Panc1 (cell line): ENCODE results near the gene ENDOV. TPM values are rescaled to one million over a fixed set of nuclear protein-coding genes. Genes with fewer than 3 reads are reported as not detected.

Experiments used
- ATAC-seq: fragments of 200-7000 bp; cut with Tn5 transposase; 2 replicates; pipeline ENCODE4 v1.9.1; 2020; ENCODE audit warnings: mild to moderate bottlenecking, moderate library complexity
- BruUV-seq: library from RNA; stranded (reverse); fragments of 400-500 nt; replicated peaks from 2 replicates; lab custom pipeline; 2021; lab: Mats Ljungman, UMichigan
- CTCF ChIA-PET: fragments of 300-600 bp; sonication (Branson Sonifier 250); formaldehyde crosslinking; loops from one replicate; lab custom pipeline; 2022; ENCODE audit warnings: antibody characterized with exemption; lab: Charles Lee
- POLR2A ChIA-PET: fragments of 300-600 bp; sonication (Branson Sonifier 250); formaldehyde crosslinking; loops from one replicate; lab custom pipeline; 2022; ENCODE audit warnings: antibody characterized with exemption; lab: Charles Lee
- DNase-seq: peaks from one replicate; pipeline ENCODE4 v3.0.0-alpha.2; 2010; ENCODE audit warnings: low read depth, low spot score
- H3K27ac ChIP-seq: 2 replicates; pipeline ENCODE4 v1.5.1; 2011; ENCODE audit warnings: mild to moderate bottlenecking, low read length, inconsistent platforms
- H3K27me3 ChIP-seq: fragments of 200-500 bp; sonication (Bioruptor generic); 2 replicates; pipeline ENCODE4 v1.6.0; 2014; ENCODE audit warnings: low read length, inconsistent platforms; ENCODE audit not compliant: control insufficient read depth, insufficient read depth
- H3K36me3 ChIP-seq: fragments of 200-500 bp; sonication (Bioruptor generic); 2 replicates; pipeline ENCODE4 v1.5.1; 2014; ENCODE audit warnings: inconsistent platforms, mild to moderate bottlenecking, low read length, moderate library complexity; ENCODE audit not compliant: control insufficient read depth, insufficient read depth
- H3K4me1 ChIP-seq: 2 replicates; pipeline ENCODE4 v1.5.1; 2011; ENCODE audit warnings: inconsistent platforms, mild to moderate bottlenecking, low read length, moderate library complexity; ENCODE audit not compliant: control insufficient read depth, insufficient read depth
- H3K4me3 ChIP-seq, 2 experiments: 2 replicates each; pipeline ENCODE4 v1.5.1; 2011 to 2012; ENCODE audit warnings: low read depth in 2 of 2, low read length in 2 of 2, mild to moderate bottlenecking in 2 of 2, inconsistent platforms in 1 of 2, moderate library complexity in 1 of 2
- H3K9me3 ChIP-seq: fragments of 200-500 bp; sonication (Bioruptor generic); 2 replicates; pipeline ENCODE4 v1.5.1; 2014; ENCODE audit warnings: low read depth, mild to moderate bottlenecking, inconsistent platforms, low read length, moderate library complexity; ENCODE audit not compliant: control insufficient read depth, insufficient read depth
- POLR2AphosphoS5 ChIP-seq: IDR thresholded peaks from 2 replicates; pipeline ENCODE4 v1.6.1; 2012; ENCODE audit warnings: mild to moderate bottlenecking, low read depth, low read length, moderate library complexity
- SIN3A ChIP-seq: IDR thresholded peaks from 2 replicates; pipeline ENCODE4 v1.6.1; 2012; ENCODE audit warnings: low read depth, mild to moderate bottlenecking, low read length, moderate library complexity, borderline replicate concordance; ENCODE audit not compliant: insufficient read depth
- TCF7L2 ChIP-seq: IDR thresholded peaks from 2 replicates; pipeline ENCODE4 v1.6.1; 2011; ENCODE audit warnings: mild to moderate bottlenecking, low read depth, low read length, inconsistent platforms
- in situ Hi-C: cut with HindIII; loops from 2 replicates; pipeline ENCODE4 v1.10.0; 2016; ENCODE audit warnings: low sequenced_read_pairs, low pct_unique_long_range_greater_than_20kb
- intact Hi-C: fragments of 100-400 bp; cut with micrococcal nuclease; formaldehyde crosslinking; loops from one replicate; pipeline ENCODE4 v1.10.0; 2022; ENCODE audit not compliant: unreplicated experiment
- total RNA-seq: library from RNA; stranded (reverse); gene quantifications from one replicate; pipeline ENCODE4 v1.2.1, GENCODE V29; 2021; ENCODE audit not compliant: unreplicated experiment
- TF ChIP-seq, protein P1 (sequence below): fragments of 450-650 bp; IDR thresholded peaks from 2 replicates; pipeline ENCODE4 v1.5.1; 2017; ENCODE audit warnings: mild to moderate bottlenecking
- TF ChIP-seq, protein P2 (sequence below), 2 experiments: IDR thresholded peaks; 2 replicates each; pipeline ENCODE4 v1.6.1; 2011 to 2012; ENCODE audit warnings: low read depth in 2 of 2, control low read depth in 1 of 2, low read length in 1 of 2, mild to moderate bottlenecking in 1 of 2, moderate library complexity in 1 of 2; ENCODE audit not compliant: insufficient read depth in 1 of 2

Gene ENDOV
- total RNA-seq, 1 experiment from 2014 or later = 37.1 TPM

DNA sequence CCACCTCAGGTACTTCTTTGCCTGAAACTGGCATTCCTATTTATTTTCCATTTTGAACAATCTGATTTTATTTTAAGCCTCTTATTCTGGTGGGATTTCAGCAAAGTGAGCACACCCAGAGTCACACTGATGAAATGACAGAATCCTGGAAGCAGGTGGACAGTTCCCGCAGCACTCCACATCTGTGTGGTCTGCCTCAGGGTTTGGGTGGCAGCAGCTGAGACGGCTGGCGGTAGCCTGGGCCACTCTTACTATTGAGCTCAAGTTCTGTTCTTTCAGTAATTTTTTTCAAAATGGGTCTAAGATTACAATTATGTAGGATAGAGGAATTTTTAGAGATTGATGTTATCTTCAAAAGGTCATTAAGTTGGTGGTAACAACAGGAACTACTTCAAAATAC is 32.5 kb upstream of the ENDOV start:
- DNase-seq = no peak
- BruUV-seq = TSS peak; percentile 28
- TF ChIP-seq POLR2AphosphoS5 (no peak), SIN3A (no peak), TCF7L2 (no peak)
- TF ChIP-seq, protein P1, sequence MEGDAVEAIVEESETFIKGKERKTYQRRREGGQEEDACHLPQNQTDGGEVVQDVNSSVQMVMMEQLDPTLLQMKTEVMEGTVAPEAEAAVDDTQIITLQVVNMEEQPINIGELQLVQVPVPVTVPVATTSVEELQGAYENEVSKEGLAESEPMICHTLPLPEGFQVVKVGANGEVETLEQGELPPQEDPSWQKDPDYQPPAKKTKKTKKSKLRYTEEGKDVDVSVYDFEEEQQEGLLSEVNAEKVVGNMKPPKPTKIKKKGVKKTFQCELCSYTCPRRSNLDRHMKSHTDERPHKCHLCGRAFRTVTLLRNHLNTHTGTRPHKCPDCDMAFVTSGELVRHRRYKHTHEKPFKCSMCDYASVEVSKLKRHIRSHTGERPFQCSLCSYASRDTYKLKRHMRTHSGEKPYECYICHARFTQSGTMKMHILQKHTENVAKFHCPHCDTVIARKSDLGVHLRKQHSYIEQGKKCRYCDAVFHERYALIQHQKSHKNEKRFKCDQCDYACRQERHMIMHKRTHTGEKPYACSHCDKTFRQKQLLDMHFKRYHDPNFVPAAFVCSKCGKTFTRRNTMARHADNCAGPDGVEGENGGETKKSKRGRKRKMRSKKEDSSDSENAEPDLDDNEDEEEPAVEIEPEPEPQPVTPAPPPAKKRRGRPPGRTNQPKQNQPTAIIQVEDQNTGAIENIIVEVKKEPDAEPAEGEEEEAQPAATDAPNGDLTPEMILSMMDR = no peak
- TF ChIP-seq, protein P2, sequence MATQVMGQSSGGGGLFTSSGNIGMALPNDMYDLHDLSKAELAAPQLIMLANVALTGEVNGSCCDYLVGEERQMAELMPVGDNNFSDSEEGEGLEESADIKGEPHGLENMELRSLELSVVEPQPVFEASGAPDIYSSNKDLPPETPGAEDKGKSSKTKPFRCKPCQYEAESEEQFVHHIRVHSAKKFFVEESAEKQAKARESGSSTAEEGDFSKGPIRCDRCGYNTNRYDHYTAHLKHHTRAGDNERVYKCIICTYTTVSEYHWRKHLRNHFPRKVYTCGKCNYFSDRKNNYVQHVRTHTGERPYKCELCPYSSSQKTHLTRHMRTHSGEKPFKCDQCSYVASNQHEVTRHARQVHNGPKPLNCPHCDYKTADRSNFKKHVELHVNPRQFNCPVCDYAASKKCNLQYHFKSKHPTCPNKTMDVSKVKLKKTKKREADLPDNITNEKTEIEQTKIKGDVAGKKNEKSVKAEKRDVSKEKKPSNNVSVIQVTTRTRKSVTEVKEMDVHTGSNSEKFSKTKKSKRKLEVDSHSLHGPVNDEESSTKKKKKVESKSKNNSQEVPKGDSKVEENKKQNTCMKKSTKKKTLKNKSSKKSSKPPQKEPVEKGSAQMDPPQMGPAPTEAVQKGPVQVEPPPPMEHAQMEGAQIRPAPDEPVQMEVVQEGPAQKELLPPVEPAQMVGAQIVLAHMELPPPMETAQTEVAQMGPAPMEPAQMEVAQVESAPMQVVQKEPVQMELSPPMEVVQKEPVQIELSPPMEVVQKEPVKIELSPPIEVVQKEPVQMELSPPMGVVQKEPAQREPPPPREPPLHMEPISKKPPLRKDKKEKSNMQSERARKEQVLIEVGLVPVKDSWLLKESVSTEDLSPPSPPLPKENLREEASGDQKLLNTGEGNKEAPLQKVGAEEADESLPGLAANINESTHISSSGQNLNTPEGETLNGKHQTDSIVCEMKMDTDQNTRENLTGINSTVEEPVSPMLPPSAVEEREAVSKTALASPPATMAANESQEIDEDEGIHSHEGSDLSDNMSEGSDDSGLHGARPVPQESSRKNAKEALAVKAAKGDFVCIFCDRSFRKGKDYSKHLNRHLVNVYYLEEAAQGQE (IDR thresholded peaks at IDR 0.05; ENCODE audit: insufficient read depth in 1 of 2, low read depth in 2 of 2, low read length in 1 of 2) = no peak
- H3K4me1 ChIP-seq = no peaks in the 10 kb centered on the region
- H3K27me3 ChIP-seq = no peaks in the 10 kb centered on the region
- no peak for ATAC-seq
- in situ Hi-C loops = no loop called here
- POLR2A ChIA-PET = no interaction called here
- no peaks in the 10 kb centered on the region for H3K9me3 ChIP-seq
- H3K36me3 ChIP-seq = peaks cover 51% of the 10 kb centered on the region
- H3K27ac ChIP-seq = no peak overlapping the region
- no peak overlapping the region for H3K4me3 ChIP-seq
- intact Hi-C loops = no loop called here
- CTCF ChIA-PET = no interaction called here

DNA sequence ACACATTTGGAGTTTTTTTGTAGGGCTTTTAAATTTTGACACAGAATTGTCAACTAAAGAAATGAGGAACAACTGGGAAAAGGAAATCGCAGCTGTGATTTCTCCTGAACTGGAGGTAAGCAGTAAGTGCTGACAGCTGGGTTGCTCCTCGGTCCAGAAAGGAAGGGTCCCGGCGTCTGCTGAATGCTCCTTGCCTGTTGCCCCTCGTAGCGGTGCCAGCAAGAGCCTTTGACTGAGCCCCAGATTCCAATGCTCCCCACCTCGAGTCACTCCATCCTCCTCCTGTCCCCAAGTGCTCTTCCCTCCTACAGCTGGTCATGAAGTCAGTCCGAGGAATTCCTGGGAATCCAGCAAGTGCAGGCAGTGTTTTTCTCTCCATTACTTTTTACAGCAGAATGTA is 32.0 kb upstream of the ENDOV start:
- no peak for TF ChIP-seq SIN3A
- TF ChIP-seq, protein P1 = no peak
- no peak for TF ChIP-seq POLR2AphosphoS5
- TF ChIP-seq, protein P2 (IDR thresholded peaks at IDR 0.05; ENCODE audit: insufficient read depth in 1 of 2, low read depth in 2 of 2, low read length in 1 of 2) = no peak
- no peak for TF ChIP-seq TCF7L2
- CTCF ChIA-PET = no interaction called here
- ATAC-seq (no peak), DNase-seq (no peak)
- in situ Hi-C loops = no loop called here
- Histone ChIP-seq H3K27ac (no peak overlapping the region), H3K4me1 (no peaks in the 10 kb centered on the region), H3K4me3 (no peak overlapping the region), H3K9me3 (no peaks in the 10 kb centered on the region), H3K36me3 (peaks cover 46% of the 10 kb centered on the region), H3K27me3 (no peaks in the 10 kb centered on the region)
- intact Hi-C loops = no loop called here
- POLR2A ChIA-PET = no interaction called here
- no TSS peak for BruUV-seq
